Esophagus mucosa (tissue), 1 donor: ENCODE data around the gene WDR70. TPM values are rescaled to one million over a fixed set of nuclear protein-coding genes. Genes with fewer than 3 reads are reported as not detected.
"Not testable (repeated sequence)": the region's sequence is repeated elsewhere in the genome, so short reads cannot be mapped to it uniquely, and the experiment has no call there.

Experiments used
- ATAC-seq: fragments of 200-7000 bp; cut with Tn5 transposase; one replicate; pipeline ENCODE4 v1.9.1; 2020
- total RNA-seq: library from RNA; stranded (reverse); gene quantifications from one replicate; pipeline ENCODE4 v1.2.4, GENCODE V29; 2023
- donor health status: DM: yes; HTN: yes; CAD: no.

The WDR70 gene
- total RNA-seq, 1 donor from 2014 or later: 24.7 TPM

DNA sequence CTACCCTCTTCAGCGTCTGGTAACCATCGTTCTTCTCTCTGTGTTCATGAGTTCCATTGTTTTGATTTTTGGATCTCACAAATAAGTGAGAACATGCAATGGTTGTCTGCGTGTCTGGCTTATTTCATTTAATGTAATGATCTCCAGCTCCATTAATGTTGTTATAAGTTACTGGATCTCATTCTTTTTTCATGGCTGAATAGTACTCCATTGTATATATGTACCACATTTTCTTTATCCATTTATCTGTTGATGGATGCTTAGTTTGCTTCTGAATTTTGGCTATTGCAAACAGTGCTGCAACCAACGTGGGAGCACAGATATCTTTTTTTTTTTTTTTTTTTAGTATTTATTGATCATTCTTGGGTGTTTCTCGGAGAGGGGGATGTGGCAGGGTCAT, 139.2 kb downstream of the WDR70 start:
- ATAC-seq: not testable (repeated sequence)

GRCh38 chr5:37519304-37519703, 140.2 kb downstream of the WDR70 start:
- no peak for ATAC-seq

DNA sequence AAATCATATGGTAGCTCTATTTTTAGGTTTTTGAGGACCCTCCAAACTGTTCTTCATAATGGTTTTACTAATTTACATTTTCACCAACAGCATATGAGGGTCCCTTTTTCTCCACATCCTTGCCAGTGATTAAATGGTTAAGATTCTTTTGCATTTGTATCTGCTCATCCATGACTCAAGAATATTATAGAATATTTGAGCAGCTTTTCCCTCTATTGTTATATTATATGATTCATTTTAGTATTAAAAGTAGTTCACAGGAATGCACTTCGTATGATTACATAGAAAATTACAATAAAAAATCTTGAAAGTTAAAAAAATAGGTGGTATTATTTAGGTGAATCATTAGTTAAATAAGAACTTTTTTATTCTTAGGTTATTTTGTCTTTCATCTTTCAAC, 140.7 kb downstream of the WDR70 start:
- ATAC-seq: no peak

GRCh38 chr5:37520811-37521210, 141.7 kb downstream of the WDR70 start:
- ATAC-seq: no peak

DNA sequence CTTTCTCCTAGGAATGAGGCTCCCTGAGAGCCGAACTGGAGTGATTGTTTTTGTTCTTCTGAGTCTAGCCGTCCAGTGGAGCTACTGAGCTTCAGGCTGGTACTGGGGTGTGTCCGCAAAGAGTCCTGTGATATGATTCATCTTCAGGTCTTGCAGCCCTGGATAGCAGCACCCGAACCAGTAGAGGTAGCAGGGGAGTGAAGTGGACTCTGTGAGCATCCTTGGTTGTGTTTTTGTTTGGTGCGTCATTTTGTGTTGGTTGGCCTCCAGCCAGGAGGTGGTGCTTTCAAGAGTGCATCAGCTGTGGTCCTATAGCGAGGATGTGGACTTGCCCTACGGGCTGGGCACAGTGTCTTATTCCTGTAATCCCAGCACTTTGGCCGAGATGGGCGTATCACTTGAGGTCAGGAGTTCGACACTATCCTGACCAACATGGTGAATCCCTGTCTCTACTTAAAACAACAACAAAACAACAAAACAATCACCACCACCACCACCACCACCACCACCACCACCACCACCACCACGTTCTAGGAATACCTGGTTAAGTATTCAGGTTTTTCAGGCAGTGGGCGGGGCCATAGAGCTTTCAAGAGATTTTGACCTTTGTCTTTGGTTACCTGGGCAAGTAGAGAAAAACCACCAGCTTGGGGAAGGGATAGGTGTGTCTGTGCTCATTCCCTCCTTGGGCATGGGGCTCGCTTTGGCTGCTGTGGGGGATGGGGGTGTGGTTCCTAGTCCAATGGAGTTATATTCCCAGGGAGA, 154.0 kb downstream of the WDR70 start:
- ATAC-seq: peak; percentile 50

- peak; percentile 59 for ATAC-seq
These were observed 154.7 kb downstream of the WDR70 start for GRCh38 chr5:37533851-37534250.

- no peak for ATAC-seq
These were observed 160.3 kb downstream of the WDR70 start for GRCh38 chr5:37539459-37539858.

DNA sequence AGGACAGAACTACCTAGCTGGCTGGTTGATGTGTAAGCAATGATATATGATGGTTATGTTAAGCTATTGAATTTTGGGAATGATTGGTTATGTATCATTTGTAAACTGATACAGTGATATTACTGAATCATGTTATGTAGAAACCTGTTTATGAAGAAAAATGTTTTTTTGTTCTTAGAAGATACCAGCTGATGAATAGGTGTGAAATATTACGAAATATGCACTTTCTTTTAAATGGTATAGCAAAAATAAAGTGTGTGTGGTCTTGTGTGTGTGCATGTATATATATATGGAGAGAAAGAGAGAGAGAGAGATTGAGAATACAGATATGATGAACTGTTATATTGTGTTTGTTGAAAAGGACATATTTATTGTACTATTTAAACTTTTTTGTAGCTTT, 164.1 kb downstream of the WDR70 start:
- ATAC-seq: no peak

DNA sequence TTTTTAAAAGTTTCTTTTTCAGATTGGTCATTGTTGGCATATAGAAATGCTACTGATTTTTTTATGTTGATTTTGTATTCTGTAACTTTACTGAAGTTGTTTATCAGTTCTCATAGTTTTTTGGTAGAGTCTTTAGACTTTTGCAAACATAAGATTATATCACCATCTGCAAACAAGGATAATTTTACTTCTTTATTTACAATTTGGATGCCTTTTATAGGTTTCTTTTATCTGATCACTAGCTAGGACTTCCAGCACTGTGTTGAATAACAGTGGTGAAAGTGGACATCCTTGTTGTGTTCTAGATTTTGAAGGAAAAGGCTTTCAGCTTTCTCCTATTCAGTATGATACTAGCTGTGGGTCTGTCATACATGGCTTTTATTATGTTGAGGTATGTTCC, 170.3 kb downstream of the WDR70 start:
- ATAC-seq: no peak

- no peak for ATAC-seq
These were observed 173.0 kb downstream of the WDR70 start for GRCh38 chr5:37552161-37552560.

DNA sequence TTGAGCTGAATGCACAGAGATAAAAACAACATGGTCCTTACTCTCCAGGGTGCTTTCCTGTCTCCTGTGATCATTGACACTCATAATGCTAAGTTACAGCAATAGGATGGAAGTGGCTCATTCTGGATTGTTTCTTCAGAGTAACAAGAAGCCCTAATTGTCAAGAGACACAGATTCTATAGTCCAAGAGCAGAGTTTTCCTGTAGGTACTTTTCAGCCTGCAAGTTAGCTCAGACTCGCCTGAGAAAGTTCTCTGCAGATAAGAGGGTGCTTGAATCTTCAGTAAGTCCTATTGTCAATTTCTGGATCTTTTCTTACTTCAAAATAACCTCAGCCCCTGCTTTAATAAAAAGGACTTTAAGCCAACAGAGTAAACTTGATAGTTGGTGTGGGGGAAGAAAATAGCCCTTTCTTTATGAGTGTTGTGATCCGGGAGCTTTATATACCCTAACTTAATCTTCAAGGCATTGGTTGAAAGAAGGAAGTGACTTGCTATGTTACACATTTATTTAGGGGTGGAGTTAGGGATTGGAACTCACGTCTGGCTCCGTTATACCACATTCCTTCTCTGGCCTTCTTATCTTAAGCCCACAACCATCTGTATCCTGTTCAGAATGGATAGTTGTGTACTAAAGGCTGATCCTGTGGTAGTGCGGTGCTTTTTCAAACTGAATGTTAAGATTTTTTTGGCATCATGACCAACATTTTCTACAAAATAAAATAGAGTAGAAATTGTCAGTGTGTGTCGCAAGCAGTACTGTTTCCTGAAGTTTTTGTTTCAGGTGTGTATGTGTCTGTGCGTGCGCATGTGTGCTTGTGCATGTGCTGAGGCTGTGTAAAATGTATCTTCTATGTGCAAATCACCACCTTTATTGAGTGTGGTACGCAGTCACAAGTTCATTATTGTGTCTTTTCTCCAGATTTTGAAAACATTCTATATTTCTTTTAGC, 173.9 kb downstream of the WDR70 start:
- ATAC-seq: peak; percentile 33

DNA sequence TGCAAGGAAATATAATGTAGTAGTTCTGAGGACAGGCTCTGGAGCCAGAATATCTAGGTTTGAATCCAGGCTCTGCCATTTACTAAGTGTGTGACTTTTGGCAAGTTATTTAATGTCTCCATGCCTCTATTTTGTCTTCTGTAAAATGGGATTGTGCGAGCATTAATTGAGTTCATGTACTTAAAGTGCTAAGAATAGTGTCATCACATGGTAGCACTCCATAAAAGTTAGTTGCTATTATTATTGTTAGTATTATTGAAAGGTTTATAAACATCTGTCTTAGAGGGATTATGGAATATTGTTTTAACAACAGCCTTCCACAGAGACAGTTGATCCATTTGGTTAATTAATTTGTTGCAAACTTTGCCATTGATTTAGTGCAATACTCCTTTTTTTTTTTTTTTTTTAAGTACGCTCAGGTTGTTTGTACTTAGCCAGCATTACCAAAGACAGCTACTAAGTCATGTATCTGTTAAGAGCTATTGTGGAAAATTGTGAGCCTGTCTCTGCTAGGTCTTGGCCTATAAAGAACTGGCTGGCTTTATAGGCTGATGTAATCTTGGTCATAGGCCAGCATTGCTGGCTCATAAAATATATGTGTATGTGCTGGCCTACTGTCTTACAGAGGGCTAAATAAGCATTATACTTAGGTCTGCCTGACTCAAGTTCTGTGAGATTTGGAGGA, 174.7 kb downstream of the WDR70 start:
- ATAC-seq: peak; percentile 39

DNA sequence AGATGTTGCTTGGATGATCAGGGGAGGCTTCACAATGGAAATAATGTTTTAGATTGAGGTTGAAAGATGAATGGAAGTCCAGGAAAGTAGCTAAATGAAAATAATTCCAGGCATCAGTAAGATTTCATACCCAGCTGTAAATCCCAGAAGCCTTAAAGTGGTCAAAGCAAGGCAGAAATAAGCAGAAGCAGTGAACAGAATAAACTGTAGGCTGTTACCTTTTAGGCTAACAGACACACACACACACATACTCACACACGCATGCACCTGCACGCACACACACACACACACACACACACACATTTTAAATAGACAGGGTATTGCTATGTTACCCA, 175.3 kb downstream of the WDR70 start:
- no peak for ATAC-seq

DNA sequence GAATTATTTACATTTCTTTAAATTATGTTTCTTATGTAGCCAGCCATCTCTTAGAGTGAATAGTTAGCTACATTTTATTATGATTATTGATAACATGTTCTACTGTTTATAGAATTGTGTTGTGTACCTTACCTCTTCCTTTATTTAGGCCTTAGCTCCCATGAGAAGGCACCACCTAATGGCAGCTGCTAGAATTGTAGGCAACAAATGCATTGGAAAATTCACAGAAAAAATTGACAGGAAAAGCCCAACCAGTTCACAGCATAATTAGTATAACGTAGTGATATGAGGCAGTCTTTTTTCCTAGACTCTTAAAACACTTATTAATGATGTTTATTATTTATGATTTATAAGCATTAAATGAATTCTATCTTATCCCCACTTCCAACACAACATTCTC, 175.8 kb downstream of the WDR70 start:
- ATAC-seq: no peak

GRCh38 chr5:37557734-37558293, 178.7 kb downstream of the WDR70 start:
- ATAC-seq: no peak

GRCh38 chr5:37565062-37565670, 186.0 kb downstream of the WDR70 start:
- no peak for ATAC-seq

DNA sequence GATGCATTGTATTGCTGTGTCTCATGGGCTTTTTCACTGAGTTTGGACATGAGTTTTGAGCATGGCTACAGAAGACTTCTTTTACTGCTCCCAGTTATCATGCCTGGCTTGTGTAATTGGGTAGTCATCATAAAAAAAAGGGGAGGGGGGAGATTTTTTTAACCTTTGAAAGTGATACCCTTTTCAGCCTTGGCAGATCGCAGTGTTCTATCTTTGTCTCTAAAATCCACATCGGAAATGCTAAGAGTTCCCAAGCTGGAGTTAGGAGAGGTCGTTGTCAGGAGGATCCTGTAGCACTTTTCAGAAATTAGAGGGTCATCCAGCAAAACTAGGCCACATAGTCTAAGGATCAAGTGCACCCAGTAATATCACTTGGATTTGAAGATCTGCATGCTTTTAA, 188.4 kb downstream of the WDR70 start:
- no peak for ATAC-seq

GRCh38 chr5:37568018-37568753, 189.1 kb downstream of the WDR70 start:
- peak; percentile 11 for ATAC-seq

GRCh38 chr5:37568893-37569292, 189.8 kb downstream of the WDR70 start:
- ATAC-seq: peak; percentile 52

DNA sequence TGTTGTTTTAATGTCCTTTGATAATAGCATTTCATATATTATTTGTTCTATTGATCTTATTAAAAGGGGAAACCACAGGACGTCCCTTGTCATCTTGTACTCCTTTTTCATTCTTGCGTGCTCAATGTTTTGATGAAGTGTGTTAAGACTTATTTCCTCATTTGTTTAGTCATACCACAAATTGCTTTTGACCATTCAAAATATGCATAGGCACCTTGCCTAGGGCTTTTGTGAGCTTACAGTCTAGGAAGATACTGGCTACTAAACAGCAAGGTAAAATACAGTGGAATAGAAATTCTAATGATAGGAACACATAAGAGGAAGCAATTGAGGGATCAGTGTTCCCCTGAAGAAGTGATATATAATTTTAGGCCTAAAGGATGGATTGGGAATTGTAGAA, 190.3 kb downstream of the WDR70 start:
- ATAC-seq: no peak

GRCh38 chr5:37570597-37570996, 191.5 kb downstream of the WDR70 start:
- no peak for ATAC-seq

DNA sequence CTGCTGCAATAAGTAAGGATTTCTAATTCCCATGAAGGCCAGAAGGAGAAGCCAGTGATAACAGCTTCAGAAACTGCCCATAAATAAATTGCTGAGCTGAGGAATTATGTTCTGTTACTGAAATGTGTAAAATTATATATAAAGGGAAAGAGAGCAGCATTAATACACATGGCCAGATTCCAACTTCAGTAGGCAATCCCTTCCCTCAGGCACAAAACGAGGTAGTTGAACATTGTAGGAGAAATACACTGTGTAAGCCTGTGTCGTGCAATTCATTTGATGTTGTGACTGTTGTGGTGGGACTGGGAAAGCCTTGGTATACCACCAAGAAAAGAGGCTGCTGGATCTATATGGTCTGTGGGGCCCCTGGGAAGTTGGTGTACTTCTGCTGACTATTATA, 192.9 kb downstream of the WDR70 start:
- ATAC-seq: no peak
